GM18867 (cell line): Measurements from ENCODE around the gene RAB6B.
A peak's percentile ranks its signal among the peaks of the same experiment; 100 is the strongest.

Source experiments
- ATAC-seq: cut with Tn5 transposase; IDR thresholded peaks from one replicate; pipeline ENCODE4 v1.9.1; 2021; ENCODE audit warnings: mild to moderate bottlenecking, moderate library complexity; ENCODE audit not compliant: unreplicated experiment

RAB6B gene

DNA sequence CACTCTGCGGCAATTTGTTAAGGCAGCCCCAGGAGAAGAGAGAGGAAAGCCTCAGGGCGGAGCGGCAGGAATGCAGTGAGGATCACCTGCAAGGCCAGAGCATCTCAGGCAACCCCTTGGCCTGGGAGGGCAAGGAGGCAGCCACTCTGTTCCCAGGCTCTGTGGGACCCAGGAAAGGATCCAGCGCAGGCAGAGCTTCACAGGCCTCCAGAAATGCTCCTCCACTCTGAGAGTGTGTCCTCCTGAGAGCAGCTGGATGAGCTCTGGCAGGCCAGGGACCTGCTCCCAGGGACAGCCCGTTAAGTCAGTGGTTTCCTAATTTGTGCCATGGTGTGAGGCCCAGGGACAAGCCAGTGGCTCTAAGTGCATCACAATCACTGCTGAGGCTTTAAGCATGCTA lies 35.2 kb downstream of the RAB6B start:
- ATAC-seq, result no peak

DNA sequence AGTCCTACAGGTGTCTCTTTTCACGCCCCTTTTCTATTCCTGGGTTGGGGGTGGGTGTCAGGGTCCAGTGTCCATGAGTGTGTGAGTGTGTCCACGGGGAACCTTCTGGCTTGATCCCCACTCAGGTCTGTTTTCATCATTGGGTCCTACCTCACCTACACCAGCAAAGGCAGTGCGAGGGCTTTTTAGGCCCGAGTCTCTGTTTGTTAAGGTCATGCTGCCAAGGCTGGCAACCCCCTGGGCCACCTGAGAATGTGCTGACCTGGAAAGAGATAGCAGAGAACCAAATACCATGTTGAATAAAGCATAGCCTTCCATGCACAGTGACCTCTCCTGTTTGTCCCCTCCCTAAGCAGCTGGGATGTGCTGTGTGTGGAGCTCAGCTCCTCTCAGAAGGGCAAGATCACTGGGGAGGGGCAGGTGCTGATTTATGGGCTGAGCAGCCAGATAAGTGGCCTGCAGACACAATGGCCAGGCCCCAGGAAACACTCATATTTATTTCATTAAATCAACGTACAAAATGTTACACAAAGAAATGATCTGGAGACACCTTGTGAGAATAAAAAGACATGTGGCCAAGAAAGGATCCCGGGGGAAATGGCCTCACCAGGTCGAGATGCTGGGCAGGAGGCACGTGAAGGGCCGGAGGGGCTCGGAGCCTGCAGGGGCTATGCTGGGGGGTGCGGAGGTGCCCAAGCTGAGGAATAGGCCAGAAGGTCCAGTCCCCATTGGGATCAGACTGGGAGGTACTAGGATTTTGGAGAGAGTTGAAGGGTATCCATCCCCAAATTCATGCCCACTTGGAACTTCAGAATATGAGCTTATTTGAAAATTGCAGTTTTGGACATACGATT lies 36.1 kb downstream of the RAB6B start:
- ATAC-seq, result no peak

DNA sequence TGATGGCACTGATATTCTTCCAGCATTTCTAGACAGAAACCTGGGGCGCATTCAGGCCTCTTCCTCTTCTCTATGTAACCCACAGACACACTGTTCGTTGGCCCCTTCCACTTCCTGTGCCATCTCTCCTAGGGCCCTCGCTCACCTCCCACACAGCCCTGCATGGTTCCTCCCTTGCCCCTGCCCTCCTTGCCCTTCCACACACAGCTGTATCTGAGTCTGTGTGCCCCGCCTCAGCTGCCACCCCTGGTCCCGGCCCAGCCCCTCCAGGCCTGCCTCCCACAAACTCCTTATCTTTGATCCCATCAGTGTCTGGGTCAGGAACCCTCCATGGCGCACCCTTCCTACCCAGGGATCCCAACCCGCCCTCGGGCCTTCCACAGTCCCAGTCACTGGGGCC lies 37.9 kb downstream of the RAB6B start:
- ATAC-seq, result no peak

DNA sequence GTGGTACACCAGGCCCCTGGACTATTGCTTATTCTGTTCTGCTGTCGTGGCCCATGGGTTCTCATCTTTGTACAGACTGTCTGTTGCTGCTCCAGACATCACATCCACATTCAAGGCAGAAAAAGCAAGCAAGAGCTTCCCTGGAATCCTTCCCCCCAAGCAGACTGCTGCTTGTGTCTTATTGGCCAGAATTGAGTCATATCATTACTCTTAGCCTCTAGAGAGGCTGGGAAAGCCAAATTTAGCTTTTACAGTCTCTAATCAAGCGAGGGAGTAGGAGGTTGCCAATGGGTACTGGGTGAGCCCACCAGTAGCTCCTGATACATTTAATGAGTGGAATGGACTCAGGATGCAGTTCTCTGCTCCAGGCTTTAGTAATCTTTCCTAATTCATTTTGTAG lies 39.4 kb downstream of the RAB6B start:
- no peak for ATAC-seq

DNA sequence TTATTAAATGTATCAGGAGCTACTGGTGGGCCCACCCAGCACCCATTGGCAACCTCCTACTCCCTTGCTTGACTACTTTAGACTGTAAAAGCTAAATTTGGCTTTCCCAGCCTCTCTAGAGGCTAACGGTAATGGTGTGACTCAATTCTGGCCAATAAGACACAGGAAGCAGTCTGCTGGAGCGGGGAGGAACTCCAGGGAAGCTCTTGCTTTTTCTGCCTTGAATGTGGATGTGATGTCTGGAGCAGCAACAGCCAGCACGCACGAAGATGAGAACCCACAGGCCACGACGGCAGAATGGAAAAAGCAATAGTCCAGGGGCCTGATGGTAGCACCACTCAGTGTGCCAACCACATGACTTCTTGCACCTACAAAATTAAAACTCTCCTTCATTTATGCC lies 39.9 kb downstream of the RAB6B start:
- ATAC-seq, result no peak

DNA sequence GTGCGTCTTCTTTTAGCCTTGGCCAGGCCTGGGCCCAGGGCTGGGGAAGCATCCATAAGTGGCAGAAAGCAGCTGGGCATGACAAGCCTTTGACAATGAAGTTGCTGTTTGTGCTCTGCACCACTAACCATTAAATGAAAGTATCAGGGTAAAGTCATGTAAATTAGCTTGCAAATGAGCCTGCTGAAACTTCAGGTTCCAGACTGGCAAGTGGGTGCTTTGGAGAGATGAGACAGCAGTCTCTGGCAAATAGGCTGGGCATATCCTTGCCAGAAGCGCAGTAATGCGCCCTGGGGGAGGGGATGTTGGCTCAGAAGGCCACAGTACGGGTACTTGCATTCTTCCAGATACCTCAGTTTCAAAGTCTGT lies 40.7 kb downstream of the RAB6B start:
- ATAC-seq, result peak; percentile 31

DNA sequence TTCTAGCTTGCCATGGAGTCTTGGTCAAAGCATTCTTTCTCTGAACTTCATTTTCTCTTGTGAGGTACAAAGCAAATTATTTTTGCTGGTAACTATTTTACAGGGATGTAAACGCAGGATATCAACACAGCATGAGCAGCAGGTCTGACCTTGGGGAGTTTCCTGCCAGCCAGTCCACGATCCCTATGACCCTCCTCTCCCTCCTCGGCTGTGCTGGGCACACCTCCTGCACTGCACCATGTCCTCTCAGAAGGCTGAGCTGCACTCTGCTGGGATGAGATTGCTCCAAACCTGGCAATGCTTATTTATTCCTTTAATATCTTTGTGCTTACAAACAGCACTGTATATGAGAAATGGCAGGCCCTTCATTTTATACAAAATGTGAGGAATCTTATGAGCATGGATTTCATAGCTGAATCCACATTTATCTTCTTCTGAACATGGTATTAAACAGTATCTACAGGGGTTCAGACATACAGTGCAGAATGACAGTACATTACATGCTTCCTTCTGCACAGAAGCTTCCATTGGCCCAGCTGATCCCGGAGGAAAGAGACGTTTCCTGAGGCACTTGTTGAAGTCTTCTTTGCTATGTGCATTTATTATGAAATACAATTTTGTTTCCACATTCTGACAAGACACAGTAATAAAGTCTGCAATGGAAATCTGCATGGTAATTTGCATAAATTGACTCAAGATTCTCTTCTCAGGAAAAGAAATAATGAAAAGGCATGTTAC lies 41.2 kb downstream of the RAB6B start:
- ATAC-seq, result no peak

DNA sequence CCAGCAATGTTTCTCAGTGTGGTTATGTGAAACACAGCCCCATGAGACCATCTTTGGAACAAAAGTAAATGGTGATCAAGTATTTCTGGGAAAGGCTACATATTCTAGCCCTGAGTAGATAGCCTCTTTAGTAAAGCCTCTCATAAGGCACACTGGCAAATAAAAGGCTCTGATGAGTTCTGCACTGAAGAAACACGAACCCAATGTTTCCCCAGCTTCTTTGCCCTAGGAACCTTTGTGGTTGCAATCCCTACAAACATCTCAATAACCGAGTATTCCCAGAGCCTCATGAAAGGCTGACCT lies 41.8 kb downstream of the RAB6B start:
- ATAC-seq, result no peak

DNA sequence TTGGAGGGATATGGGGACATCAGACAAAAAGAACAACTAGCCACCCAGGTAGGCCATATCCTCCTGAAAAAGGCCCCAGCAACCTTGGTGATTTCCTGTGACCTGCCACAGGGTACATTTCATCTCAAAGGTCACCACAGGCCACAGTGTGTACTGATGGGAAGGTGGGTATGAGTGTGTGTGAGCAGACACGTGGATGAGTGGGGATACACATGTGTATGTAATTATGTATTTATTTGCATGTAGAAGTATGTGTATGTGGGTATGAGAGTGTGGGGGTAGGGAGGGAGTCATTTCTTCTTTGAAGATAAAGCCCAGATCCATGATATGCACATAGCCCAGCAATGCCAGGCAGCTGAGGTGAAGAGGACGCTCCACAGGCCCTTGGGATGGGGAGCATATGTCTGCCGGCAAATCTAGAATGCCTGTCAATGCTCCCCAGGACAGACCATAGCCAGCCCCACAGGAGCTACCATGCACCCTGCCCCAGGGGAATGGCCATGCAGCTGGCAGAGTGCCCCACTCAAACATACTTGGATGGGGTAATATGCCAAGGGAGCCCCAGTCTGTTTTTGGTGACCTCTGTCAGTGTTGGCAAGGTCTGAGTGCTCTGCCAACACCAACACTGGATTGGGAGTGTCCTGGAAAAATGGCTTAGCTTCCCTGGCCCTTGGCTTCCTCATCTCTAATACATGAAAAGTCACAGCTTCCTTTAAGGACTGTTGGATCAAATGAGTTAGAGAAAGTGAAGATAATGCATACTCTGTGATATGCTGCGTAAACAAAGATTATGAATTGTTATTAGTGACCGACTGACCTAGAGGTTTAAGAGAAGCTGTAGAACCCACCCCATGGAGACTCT lies 42.4 kb downstream of the RAB6B start:
- ATAC-seq, result no peak

DNA sequence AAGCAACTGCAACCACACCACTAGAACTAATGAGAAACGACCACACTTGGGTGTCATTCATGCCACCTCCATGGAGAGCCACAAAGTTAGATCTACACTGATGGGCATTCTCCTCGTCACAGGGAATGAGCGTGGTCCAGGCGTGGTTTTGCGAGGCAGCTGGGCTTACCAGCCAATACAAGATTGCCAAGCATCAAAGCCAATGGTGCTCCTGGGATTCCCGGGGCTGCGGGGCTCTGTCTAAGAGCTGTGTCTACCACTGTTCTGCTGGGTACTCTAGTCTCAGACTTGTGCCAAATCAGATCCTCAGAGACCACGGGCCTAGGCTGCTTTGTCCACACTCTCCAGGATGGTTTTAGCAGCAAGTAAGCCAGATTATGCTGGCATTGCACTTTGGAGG lies 43.8 kb downstream of the RAB6B start:
- ATAC-seq, result peak; percentile 3

DNA sequence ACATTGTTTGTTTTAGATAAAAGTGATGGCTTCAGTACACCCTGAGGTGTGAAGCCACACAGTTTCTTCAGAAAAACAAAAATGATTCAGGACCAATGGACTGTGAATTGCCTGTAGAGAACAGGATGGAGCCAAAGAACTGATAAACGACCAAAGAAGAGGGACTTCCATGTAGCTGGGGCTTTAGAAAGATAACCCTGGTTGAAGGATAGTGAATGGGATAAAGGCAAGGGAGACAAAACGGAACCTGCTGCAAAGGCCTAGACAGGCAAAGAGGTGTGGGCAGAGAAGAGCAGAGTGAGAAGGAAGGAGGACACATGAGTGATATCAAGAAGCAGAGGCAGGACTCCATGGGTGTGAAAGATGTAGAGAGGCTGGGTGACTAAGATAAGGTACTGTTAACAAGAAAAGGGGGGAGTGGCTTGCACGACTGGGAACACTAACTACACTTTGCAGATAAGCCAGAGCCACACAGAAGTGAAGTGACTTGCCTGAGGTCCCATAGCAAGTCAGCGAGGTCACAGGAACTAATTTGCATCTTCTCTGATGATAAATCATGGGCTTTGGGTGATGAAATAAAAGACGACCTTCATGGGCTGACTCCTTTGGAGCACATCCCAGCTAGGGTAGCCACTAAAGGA lies 44.3 kb downstream of the RAB6B start:
- peak; percentile 66 for ATAC-seq

DNA sequence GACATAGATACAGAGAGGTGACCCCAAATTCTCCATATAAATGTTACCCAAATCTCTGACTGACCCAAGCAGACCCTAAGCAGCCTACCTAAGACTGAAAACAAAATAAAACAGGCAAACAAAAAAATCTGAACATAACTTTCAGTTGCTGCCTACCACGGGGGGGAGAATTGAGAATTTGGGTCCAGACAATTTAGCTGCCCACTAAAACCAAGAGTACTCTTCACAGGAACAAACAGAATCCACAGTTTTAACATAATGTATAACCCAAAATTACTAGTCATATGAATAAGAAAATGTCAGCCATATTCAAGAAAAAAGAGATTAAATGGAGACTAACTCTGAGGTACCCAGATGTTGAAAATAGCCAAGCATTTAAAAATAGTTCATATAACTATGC lies 45.6 kb downstream of the RAB6B start:
- no peak for ATAC-seq

DNA sequence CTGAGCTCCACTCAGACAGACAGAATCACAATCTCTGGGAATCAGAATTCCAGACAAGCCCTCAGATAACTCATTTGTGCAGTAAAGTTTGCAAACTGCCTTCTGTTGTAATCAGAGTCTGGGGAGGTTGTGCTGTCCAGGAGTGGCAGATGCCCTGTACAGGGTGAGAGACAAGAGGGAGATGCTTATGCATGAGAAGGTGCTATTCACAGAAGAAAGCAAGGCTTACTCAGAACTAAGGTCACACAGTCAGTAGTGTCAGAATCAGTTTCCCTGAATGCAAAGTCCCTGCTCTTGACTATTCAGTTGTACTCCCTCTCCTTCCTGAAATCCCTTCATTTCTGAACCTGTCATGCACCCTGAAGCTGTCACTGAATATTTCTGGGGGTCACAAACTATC lies 46.3 kb downstream of the RAB6B start:
- ATAC-seq, result peak; percentile 51

DNA sequence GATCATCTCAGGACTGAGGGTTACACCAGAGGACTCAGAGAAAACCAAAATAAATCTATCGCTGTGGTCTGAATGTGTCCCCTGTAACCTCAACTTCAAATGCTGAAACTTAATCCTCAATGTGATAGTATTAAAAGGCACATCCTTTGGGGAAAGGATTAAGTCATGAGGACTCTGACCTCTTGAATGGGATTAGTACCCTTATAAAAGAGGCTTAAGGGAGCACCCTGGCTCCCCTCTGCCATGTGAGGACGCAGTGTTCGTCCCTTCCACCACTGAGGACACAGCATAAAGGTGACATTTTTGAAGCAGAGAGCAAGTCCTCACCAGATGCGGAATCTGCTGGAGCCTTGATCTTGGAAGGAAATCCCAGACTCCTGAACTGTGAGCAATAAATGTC lies 50.6 kb downstream of the RAB6B start:
- ATAC-seq, result no peak

DNA sequence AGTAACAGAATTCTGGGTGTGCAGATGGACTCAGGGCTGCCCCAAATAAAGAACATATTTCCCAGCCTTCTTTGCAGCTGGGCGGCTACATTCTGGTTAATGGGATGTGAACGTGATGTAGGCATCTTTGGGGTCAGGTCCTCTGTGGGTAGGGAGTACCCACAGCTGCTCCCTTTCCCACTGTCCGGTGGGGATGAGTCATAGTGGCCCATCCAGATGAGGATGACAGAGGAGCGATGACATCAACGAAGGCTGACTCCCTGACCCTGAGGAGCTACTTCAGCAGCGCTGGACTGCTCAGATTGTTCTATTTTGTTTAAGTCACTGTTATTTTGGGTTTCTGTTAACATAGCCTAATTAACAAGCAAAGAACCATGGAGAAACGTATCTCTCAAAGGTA lies 52.0 kb downstream of the RAB6B start:
- no peak for ATAC-seq

DNA sequence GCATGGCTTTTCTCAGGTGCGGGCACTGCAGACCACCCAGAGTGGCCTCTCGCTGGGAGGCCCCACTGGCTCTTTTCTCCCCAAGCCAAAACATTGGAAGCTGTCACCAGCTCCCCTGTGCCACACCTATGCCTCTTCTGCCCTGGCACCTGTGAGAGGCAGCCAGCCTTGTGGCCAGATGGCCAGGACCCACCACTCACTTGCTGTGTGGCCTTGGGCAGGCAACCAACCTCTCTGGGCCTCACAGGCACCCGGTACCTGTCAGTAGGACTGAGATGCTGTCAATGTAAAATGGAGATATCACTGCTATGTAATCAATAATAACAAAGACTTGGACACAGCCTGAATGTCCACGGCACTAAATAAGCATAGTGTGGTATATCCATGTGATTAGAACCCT lies 53.5 kb downstream of the RAB6B start:
- ATAC-seq, result no peak

DNA sequence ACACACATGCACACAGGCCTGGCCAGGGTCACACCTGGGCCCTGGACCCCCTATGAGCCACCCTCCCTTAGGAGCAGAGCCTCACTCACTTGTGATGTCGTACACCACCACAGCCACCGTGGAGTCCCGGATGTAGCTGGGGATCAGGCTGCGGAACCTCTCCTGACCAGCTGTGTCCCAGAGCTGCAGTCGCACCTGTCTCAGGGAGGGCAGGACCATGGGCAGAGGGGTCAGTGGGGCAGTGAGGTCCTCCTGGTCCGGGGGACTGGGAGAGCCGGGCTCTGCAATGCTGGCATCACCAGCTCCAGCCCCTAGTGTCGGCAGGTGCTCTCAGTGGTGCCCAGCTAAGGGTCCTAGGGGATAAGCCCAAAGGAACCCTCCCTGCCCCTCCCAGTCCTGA lies 54.5 kb downstream of the RAB6B start:
- no peak for ATAC-seq

DNA sequence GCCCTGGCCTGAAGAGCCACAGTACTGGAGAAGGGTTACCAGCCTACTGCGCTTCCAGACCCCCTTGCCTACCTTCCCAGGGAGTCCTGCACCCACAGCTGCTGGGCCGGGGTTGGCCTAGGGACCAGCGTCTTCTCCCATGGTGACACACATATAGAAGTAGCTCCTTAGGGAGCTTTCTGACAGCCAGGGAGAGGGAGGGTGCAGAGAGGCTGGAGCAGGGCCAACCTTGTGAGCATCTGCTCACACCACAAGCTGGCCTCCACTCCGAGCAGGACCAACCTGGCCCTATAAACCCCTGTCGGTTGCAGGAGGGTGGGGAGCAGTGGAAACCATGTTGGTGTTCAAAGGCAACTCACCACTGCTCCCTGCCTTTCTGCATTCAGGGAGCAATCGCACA lies 54.9 kb downstream of the RAB6B start:
- ATAC-seq, result no peak

DNA sequence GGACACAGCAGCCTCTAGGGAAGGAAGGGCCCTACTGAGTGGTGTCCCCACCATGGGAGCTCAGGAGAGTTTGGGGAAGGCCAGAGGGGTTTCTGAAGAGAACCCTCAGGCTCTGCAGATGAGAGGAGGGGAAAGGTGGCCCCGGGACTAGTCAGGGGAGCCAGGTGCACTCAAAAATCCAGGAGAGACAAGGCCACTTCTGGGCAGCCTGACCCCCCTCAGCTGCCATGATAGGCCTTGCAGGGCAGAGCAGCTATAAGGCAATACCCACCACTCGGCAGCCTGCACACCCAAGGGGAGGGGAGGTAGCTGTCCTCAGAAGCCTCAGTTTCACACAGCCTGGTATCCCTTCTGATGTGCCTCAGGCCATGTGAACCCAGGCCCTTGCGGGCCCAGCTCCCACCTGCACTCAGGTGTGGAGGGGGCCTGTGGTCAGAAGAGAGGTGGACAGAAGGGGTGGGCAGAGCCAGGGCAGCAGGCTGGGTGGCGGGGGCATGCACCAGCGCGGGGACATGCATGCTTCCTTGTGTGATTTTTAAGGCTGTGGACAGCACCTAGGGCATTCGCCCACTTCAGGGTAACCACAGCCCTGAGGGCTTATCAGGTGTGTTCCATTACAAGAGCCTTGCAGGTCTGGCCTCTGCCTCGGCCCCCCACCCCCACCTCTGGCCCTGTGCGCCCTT lies 55.5 kb downstream of the RAB6B start:
- ATAC-seq, result no peak

DNA sequence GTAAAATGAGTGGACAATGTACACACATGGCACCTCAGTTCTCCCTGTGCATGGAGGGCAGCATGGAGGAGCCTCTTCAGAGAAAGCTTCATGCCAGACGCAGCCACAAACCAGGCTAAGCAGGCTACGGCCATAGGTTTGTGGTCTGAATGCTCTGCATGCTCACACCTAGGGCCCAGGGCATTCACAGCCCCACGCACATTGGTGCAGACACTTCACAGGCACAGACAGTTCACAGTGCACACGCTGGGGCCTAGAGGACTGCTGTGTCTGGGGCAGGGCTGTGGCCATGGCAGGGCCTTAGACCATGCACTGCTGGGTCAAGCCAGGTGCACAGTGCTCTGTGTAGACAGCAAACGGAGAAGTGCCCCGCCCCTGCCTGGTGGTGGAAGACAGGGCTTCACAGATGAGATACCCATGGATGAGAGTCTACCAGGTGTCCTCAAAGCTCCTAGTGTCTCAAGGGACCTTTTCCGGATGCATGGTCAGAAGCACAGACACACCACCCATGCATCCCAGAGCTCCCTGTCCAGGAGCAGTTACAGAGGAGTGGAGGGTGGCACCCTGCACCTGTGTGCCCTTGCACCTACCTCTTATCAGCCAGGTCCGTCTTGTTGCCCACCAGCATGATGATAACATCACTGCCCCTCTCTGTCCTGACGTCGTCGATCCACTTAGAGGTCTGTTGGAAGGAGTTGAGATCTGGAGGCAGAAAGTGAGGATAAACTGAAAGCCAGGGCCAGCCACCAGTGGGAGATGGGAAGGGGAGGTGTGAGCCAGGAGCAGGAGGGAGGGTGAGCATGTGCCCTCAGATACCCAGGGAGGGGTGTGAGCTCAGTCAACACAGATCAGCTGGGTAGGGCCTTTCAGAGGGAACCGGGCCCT lies 56.5 kb downstream of the RAB6B start:
- ATAC-seq, result no peak
